Epidermal melanocyte (primary cell): ENCODE results near the gene SCUBE1.
"Not testable (repeated sequence)": the region's sequence is repeated elsewhere in the genome, so short reads cannot be mapped to it uniquely, and the experiment has no call there.

Experiments used
- DNase-seq: peaks from one replicate; pipeline ENCODE4 v3.0.0; 2011; ENCODE audit warnings: low spot score; ENCODE audit not compliant: insufficient read length

SCUBE1 gene

GRCh38 chr22:43360576-43360975, 17.4 kb upstream of the SCUBE1 start:
- DNase-seq: no peak

DNA sequence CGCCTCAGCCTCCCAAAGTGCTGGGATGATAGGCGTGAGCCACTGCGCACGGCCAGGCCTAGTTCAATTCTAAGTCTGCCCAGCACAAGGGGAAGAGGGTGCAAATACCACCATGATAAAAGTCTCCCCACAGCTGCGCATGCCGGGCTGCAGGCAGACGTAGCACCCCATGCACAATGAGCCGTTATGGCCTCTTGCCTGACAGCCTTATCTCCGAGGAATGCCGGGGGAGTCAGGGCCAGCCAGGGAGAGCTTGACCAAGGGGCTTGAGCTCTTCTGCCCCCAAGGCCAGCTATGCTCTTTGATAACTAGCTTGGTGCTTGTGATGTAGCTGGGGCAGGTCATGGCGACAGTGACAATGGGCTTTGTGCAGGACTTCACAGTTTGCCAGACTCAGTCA, 13.7 kb upstream of the SCUBE1 start:
- DNase-seq: no peak

DNA sequence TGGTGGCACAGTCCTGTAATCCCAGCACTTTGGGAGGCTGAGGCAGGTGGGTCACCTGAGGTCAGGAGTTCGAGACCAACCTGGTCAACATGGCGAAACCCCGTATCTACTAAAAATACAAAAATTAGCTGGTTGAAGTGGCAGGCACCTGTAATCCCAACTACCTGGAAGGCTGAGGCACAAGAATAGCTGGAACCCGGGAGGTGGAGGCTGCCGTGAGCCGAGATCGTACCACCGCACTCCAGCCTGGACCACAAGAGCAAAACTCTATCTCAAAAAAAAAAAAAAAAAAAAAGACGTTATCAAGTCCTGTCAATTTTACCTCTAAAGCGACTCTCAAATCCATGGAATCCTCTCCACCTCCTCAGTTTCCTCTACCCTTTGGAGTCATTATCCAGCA, 12.5 kb upstream of the SCUBE1 start:
- not testable (repeated sequence) for DNase-seq

GRCh38 chr22:43351966-43352345, 8.8 kb upstream of the SCUBE1 start:
- DNase-seq: no peak

DNA sequence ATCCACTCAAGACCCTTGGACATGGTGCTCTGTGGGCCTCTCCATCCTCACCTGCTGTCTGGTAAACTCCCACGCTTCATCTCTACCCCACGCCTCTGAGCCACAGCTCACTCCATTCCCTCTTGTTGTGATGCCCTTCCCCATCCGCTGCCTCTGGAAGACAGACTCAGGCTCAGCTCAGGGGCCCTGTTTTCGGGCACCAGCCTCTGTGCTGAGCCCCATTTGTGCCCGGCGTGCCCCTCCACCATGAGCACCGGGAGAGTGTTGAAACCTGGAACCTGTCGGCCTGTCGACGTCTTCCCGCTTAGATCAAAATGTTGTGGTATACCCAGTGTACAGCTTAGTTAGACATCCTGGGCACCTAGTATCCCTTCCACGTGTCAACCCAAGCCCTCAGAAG, 6.5 kb upstream of the SCUBE1 start:
- DNase-seq: no peak

DNA sequence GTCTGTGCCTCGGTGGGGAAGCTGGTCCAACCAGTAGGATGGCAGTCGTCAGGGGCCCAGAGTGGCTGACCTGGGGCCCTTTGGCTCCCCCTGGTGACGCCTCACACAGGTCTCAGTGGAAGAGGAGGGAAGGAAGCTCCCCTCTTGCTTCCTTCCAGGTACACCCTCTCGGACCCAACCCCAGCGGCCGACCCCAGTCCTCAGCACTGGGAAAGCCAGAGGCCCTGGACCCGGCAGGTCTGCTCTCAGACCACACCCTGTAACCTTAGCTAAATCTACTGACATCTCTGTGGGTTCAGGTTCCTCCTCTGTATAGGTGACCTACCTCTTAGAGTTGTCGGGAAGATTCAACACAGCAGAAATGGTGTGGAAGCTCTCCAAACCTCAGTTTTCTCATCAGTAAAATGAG, 3.4 kb upstream of the SCUBE1 start:
- peak; percentile 60 for DNase-seq

- DNase-seq: no peak
Observed at GRCh38 chr22:43345761-43346301, 2.7 kb upstream of the SCUBE1 start.

- DNase-seq: no peak
Observed at GRCh38 chr22:43345356-43345755, 2.2 kb upstream of the SCUBE1 start.

- no peak for DNase-seq
Observed at GRCh38 chr22:43344520-43344787, 1.3 kb upstream of the SCUBE1 start.

GRCh38 chr22:43343670-43344519, 723 bp upstream of the SCUBE1 start:
- no peak for DNase-seq

- no peak for DNase-seq
Observed at GRCh38 chr22:43342347-43343261, 568 bp downstream of the SCUBE1 start.

GRCh38 chr22:43341565-43341964, 1.6 kb downstream of the SCUBE1 start:
- DNase-seq: no peak

DNA sequence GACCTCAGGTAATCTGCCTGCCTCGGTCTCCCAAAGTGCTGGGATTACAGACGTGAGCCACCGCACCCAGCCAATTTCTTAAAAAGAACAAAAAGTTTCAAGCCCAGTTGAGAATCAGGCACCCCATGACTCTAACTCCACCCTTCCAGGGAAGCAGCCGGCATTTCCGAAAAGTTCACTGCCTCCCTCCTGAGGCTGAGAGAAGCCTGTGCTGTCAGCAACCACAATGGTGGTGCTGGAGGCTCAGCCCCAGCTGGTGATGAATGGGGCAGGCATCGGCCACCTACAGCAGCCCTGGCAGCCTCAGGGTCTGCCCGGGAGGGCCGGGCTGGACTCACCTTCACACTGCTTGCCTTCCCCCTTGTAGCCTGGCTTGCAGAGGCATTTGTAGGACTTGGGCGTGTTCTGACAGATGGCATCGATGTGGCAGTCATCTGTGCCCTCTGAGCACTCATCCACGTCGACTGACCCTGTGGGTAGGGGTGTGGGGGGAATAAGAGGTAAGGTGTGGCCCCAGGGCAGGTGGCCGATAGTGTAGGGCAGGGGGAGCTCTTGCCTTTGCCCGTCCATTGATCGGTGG, 4.3 kb downstream of the SCUBE1 start:
- DNase-seq: no peak

GRCh38 chr22:43337946-43338345, 5.2 kb downstream of the SCUBE1 start:
- no peak for DNase-seq

DNA sequence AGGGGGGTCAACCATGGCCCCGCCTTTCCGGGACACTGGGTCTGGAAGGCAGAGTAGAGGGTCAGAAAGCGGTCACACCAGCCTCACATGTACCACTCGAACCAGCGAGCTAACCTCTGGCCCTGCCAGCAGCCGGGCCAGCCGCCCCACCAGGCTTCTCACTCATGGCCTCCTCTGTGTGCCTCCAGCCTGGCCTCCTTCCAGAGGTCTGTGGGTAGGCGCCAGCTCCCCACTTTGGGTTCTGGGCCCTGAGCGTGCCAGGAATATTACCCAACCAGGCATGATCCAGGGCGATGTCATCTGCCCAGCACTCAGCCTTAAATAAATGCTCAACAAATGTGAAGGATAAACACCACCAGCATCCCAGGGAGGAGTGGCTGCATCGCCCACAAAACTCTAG, 5.8 kb downstream of the SCUBE1 start:
- DNase-seq: no peak

DNA sequence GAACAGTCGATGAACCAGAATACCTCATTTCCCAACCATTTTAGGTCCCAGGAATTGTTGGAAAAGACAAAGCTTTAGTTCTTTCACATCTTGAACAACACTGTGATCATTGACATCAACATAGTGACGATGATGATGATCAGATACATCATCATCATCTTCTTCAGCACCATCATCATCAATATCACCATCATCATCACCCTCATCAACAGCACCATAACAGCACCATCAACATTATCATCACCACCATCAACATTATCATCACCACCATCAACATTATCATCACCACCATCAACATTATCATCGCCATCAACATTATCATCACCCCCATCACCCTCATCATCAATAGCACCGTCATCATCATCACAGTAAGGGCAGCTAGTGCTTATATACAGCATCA, 8.8 kb downstream of the SCUBE1 start:
- DNase-seq: no peak

DNA sequence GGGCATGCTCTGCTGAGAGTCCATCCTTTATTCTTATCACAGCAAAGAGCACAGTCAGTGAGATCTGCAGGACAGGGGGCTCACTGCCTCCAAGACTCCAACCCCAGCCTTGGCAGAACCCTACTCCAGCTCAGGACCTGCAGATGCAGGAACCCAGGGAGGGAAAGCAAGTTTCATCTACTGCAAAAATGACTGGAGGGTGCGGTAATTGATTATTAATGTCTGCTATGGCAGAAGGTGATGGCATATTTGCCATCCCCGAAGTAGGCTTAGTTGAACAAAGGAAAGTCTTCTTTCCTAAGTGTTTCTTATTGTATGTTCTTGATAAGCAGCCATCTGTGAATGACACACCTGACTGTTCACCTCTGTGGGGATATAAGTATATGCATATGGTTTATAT, 9.2 kb downstream of the SCUBE1 start:
- DNase-seq: no peak

GRCh38 chr22:43333156-43333555, 10.0 kb downstream of the SCUBE1 start:
- DNase-seq: no peak

DNA sequence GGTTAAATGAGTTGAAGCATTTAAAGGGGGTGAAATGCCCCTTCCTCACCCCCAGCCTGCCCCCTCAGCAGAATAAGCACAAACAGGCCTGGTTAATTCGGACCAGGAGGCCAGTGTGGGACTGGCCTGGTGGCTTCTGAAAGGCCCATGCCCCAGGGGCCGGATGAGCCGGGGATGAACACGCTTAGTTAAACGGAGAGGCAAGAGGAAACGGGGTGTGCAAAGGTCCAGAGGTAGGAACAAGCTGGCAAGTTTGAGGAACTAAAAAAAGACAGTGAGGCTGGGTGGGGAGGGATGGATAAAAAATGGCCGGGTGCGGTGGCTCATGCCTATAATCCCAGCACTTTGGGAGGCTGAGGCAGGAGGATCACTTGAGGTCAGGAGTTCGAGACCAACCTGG, 11.5 kb downstream of the SCUBE1 start:
- no peak for DNase-seq

- no peak for DNase-seq
Observed at GRCh38 chr22:43331069-43331451, 12.1 kb downstream of the SCUBE1 start.

- DNase-seq: no peak
Observed at GRCh38 chr22:43330178-43331068, 12.7 kb downstream of the SCUBE1 start.
